GM12878 (cell line): Measurements from ENCODE around the gene ANKRD44. TPM values are rescaled to one million over a fixed set of nuclear protein-coding genes. Genes with fewer than 3 reads are reported as not detected.

Experiments
- ATF3 ChIP-seq: IDR thresholded peaks from 2 replicates; pipeline ENCODE4 v1.6.1; 2011; ENCODE audit warnings: low read depth, mild to moderate bottlenecking, low read length, moderate library complexity, borderline replicate concordance; ENCODE audit errors: extremely low read depth
- BMI1 ChIP-seq: fragments of 450-650 bp; IDR thresholded peaks from 2 replicates; pipeline ENCODE4 v1.6.1; 2016; ENCODE audit warnings: mild to moderate bottlenecking, moderate library complexity, borderline replicate concordance
- CEBPZ ChIP-seq: fragments of 150-350 bp; IDR thresholded peaks from 2 replicates; pipeline ENCODE4 v1.6.1; 2016; ENCODE audit warnings: low read depth, low read length
- CREM ChIP-seq: IDR thresholded peaks from 2 replicates; pipeline ENCODE4 v1.6.1; 2014; ENCODE audit warnings: antibody characterized with exemption, low read depth
- EED ChIP-seq: sonication (generic); IDR thresholded peaks from 2 replicates; pipeline ENCODE4 v1.6.1; 2016; ENCODE audit warnings: antibody characterized with exemption, low read depth
- EGR1 ChIP-seq, 2 experiments: IDR thresholded peaks; 1 replicate in 1 of 2; 2 replicates in 1 of 2; pipeline ENCODE4 v1.6.1; 2011 to 2012; ENCODE audit warnings: low read depth in 2 of 2, low read length in 2 of 2, borderline replicate concordance in 1 of 2, mild to moderate bottlenecking in 1 of 2, moderate library complexity in 1 of 2
- ETV6 ChIP-seq, 2 experiments: fragments of 450-650 bp in 1 of 2; IDR thresholded peaks in 1 of 2; conservative IDR thresholded peaks in 1 of 2; 2 replicates each; pipeline ENCODE4 v1.6.1; 2014; ENCODE audit warnings: antibody characterized with exemption in 1 of 2, borderline replicate concordance in 1 of 2, low read depth in 1 of 2, mild to moderate bottlenecking in 1 of 2, moderate library complexity in 1 of 2
- FOS ChIP-seq: IDR thresholded peaks from 3 replicates; pipeline ENCODE4 v1.6.1; 2011; ENCODE audit warnings: borderline replicate concordance; ENCODE audit not compliant: insufficient read length; ENCODE audit errors: extremely low read depth
- IKZF1 ChIP-seq: fragments of 450-650 bp; conservative IDR thresholded peaks from 2 replicates; pipeline ENCODE4 v1.6.1; 2017; ENCODE audit warnings: antibody characterized with exemption, mild to moderate bottlenecking
- MEF2A ChIP-seq: IDR thresholded peaks from 2 replicates; pipeline ENCODE4 v1.6.1; 2011; ENCODE audit warnings: low read depth, mild to moderate bottlenecking, low read length, moderate library complexity; ENCODE audit not compliant: insufficient read depth
- POLR2A ChIP-seq: IDR thresholded peaks from 2 replicates; pipeline ENCODE4 v1.6.1; 2011; ENCODE audit warnings: low read depth, mild to moderate bottlenecking, low read length
- RAD21 ChIP-seq: IDR thresholded peaks from 2 replicates; pipeline ENCODE4 v1.6.1; 2011; ENCODE audit warnings: mild to moderate bottlenecking, low read depth, low read length, moderate library complexity; ENCODE audit not compliant: insufficient read depth
- RBBP5 ChIP-seq: fragments of 200-600 bp; sonication (generic); conservative IDR thresholded peaks from 2 replicates; pipeline ENCODE4 v1.6.1; 2016
- RELB ChIP-seq: fragments of 450-650 bp; IDR thresholded peaks from 2 replicates; pipeline ENCODE4 v1.6.1; 2017; ENCODE audit warnings: low read depth, mild to moderate bottlenecking, moderate library complexity
- ZBED1 ChIP-seq: IDR thresholded peaks from 2 replicates; pipeline ENCODE4 v1.6.1; 2016; ENCODE audit warnings: borderline replicate concordance
- ZNF24 ChIP-seq: fragments of 450-650 bp; IDR thresholded peaks from 2 replicates; pipeline ENCODE4 v1.6.1; 2017; ENCODE audit warnings: antibody characterized with exemption, mild to moderate bottlenecking
- ZSCAN29 ChIP-seq: fragments of 450-650 bp; IDR thresholded peaks from 2 replicates; pipeline ENCODE4 v1.6.1; 2017; ENCODE audit warnings: mild to moderate bottlenecking, moderate library complexity
- polyA plus RNA-seq, 11 experiments: library from polyadenylated mRNA; depleted of rRNA in 4 of 11; unstranded in 6 of 11; stranded (reverse) in 5 of 11; fragments of >200 nt; fragmentation: Nextera tagmentation in 4 of 11; fragmentation: Illumina TruSeq in 1 of 11; extraction: Ambion mirVana in 4 of 11; extraction: Trizol in 1 of 11; gene quantifications; 1 replicate in 1 of 11; 2 replicates in 10 of 11; pipeline versions ENCODE4 v1.2.1 to v1.2.3, GENCODE V29; 2011 to 2016; ENCODE audit warnings: inconsistent platforms in 2 of 11, missing spikeins in 2 of 11, low read depth in 1 of 11
- total RNA-seq, 4 experiments: library from RNA; depleted of rRNA in 3 of 4; stranded (reverse); fragments of >200 nt in 3 of 4; fragmentation: Illumina TruSeq in 1 of 4; extraction: Trizol in 1 of 4; gene quantifications; 2 replicates each; pipeline versions ENCODE4 v1.2.1 to v1.2.3, GENCODE V29; 2013 to 2021
- TF ChIP-seq, protein P1 (sequence below): IDR thresholded peaks from 2 replicates; pipeline ENCODE4 v1.6.1; 2012; ENCODE audit warnings: low read depth, low read length, improper control_type of control experiment
- TF ChIP-seq, protein P2 (sequence below): fragments of 450-650 bp; formaldehyde crosslinking; IDR thresholded peaks from 2 replicates; pipeline ENCODE4 v1.4.0; 2020; ENCODE audit warnings: mild to moderate bottlenecking, moderate library complexity

Gene ANKRD44
- total and polyA plus RNA-seq, 10 of the 15 experiments (the other 5 are each of a cell fraction or from before 2014, with no cell fraction given), result 19.1 to 99.1 (median 59.6) TPM

DNA sequence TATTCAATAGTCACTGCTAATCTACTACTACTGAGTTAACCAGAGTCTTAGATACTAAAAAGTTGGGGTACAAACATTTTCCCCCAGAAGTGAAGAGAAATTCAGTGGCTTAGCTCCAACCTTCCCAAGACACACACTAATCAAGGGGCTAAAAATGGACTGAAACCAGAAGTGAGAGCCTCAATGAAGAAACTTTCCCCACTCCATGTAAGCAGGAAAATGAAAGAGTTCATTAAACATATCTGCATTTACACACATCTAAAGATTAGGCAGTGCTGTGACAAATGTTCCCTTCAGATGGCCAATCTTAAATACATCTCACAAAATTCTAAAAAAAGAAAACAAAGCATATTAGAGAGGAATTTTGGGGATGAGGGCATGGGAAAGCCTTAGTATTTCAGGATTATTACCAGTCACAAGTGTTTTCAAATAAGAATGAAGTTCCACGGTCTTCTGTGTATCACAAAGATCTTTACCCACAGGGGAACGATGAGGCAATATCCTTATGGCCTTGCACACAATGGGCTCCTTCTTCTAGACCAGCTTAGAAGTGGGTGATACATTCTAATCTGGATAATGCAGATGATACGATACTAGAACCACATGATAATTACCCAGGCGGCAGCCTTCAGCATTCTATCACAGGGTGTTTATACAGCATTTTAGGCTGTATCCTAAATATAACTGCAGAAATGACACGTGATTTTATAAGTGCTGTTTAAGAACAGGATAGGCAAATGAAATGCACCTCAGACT, 17.1 kb downstream of the ANKRD44 start (continued):
- no peak for TF ChIP-seq ETV6 (conservative IDR thresholded peaks at IDR 0.05 in 1 of 2, IDR thresholded peaks at IDR 0.05 in 1 of 2; ENCODE audit: borderline replicate concordance in 1 of 2, low read depth in 1 of 2)
- no peak; the same call in 1 of the 2 replicates for TF ChIP-seq CREM
- TF ChIP-seq, protein P1, sequence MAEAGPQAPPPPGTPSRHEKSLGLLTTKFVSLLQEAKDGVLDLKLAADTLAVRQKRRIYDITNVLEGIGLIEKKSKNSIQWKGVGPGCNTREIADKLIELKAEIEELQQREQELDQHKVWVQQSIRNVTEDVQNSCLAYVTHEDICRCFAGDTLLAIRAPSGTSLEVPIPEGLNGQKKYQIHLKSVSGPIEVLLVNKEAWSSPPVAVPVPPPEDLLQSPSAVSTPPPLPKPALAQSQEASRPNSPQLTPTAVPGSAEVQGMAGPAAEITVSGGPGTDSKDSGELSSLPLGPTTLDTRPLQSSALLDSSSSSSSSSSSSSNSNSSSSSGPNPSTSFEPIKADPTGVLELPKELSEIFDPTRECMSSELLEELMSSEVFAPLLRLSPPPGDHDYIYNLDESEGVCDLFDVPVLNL, result no peak
- no peak for TF ChIP-seq ZSCAN29
- 0 out of 2 replicates have a peak, but pooled peaks have one; percentile 18 for TF ChIP-seq MEF2A
- peak; percentile 44; the same call in 1 of the 2 replicates for TF ChIP-seq ZNF24
- peak; percentile 41; the same call in 1 of the 2 replicates for TF ChIP-seq EED
- peak; percentile 28; the same call in 1 of the 2 replicates for TF ChIP-seq ZBED1
- no peak for TF ChIP-seq POLR2A
- TF ChIP-seq CEBPZ, result no peak
- TF ChIP-seq BMI1, result no peak
- peak; percentile 50; the same call in 1 of the 2 replicates for TF ChIP-seq RELB
- TF ChIP-seq EGR1 (IDR thresholded peaks at IDR 0.05; ENCODE audit: borderline replicate concordance in 1 of 2, low read depth in 2 of 2, low read length in 2 of 2), result no peak
- peak; percentile 67; the same call in 1 of the 2 replicates for TF ChIP-seq IKZF1
- no peak for TF ChIP-seq ATF3
- no peak for TF ChIP-seq RAD21
- TF ChIP-seq RBBP5, result no peak
- no peak for TF ChIP-seq FOS
- TF ChIP-seq, protein P2, sequence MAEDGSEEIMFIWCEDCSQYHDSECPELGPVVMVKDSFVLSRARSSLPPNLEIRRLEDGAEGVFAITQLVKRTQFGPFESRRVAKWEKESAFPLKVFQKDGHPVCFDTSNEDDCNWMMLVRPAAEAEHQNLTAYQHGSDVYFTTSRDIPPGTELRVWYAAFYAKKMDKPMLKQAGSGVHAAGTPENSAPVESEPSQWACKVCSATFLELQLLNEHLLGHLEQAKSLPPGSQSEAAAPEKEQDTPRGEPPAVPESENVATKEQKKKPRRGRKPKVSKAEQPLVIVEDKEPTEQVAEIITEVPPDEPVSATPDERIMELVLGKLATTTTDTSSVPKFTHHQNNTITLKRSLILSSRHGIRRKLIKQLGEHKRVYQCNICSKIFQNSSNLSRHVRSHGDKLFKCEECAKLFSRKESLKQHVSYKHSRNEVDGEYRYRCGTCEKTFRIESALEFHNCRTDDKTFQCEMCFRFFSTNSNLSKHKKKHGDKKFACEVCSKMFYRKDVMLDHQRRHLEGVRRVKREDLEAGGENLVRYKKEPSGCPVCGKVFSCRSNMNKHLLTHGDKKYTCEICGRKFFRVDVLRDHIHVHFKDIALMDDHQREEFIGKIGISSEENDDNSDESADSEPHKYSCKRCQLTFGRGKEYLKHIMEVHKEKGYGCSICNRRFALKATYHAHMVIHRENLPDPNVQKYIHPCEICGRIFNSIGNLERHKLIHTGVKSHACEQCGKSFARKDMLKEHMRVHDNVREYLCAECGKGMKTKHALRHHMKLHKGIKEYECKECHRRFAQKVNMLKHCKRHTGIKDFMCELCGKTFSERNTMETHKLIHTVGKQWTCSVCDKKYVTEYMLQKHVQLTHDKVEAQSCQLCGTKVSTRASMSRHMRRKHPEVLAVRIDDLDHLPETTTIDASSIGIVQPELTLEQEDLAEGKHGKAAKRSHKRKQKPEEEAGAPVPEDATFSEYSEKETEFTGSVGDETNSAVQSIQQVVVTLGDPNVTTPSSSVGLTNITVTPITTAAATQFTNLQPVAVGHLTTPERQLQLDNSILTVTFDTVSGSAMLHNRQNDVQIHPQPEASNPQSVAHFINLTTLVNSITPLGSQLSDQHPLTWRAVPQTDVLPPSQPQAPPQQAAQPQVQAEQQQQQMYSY (CRISPR knock-in tag), result no peak
